ENCODE data around the gene ERC1.

DNA sequence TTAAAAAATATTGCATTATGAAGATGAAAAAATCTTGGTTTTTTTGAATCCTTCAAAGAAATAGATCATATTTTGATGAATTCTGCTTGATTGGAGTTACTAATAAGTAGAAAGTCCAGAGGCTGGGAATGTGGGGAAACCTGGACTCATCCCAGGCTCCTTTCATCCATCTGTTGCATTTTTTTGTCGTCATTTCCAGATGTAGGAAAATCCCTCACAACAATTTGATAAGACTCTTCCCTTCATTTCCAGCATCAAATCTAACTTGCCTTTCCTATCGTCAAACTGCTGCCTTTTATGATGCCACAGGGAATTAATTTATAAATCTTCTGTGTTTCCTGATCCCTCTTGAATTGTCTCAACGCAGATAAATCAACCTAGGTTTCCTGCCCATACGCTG lies 391.8 kb downstream of the ERC1 start:
- TF ChIP-seq, protein P1, sequence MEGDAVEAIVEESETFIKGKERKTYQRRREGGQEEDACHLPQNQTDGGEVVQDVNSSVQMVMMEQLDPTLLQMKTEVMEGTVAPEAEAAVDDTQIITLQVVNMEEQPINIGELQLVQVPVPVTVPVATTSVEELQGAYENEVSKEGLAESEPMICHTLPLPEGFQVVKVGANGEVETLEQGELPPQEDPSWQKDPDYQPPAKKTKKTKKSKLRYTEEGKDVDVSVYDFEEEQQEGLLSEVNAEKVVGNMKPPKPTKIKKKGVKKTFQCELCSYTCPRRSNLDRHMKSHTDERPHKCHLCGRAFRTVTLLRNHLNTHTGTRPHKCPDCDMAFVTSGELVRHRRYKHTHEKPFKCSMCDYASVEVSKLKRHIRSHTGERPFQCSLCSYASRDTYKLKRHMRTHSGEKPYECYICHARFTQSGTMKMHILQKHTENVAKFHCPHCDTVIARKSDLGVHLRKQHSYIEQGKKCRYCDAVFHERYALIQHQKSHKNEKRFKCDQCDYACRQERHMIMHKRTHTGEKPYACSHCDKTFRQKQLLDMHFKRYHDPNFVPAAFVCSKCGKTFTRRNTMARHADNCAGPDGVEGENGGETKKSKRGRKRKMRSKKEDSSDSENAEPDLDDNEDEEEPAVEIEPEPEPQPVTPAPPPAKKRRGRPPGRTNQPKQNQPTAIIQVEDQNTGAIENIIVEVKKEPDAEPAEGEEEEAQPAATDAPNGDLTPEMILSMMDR (IDR thresholded peaks at IDR 0.05; ENCODE audit: poor library complexity, severe bottlenecking) = no peak
- TF ChIP-seq EZH2 (IDR thresholded peaks at IDR 0.05; ENCODE audit: borderline replicate concordance, insufficient read depth, low read length, poor library complexity, severe bottlenecking) (no peak), SMC3 (conservative IDR thresholded peaks at IDR 0.05; ENCODE audit: poor library complexity) (no peak), EP300 (conservative IDR thresholded peaks at IDR 0.05; ENCODE audit: poor library complexity, severe bottlenecking) (no peak), POLR2AphosphoS5 (IDR thresholded peaks at IDR 0.05) (no peak)

Data from neural cell (in vitro differentiated cells).